GM18867 (cell line): Measurements from ENCODE around the gene TGM2.

Experiments used
- ATAC-seq: cut with Tn5 transposase; IDR thresholded peaks from one replicate; pipeline ENCODE4 v1.9.1; 2021; ENCODE audit warnings: mild to moderate bottlenecking, moderate library complexity; ENCODE audit not compliant: unreplicated experiment

TGM2 gene

DNA sequence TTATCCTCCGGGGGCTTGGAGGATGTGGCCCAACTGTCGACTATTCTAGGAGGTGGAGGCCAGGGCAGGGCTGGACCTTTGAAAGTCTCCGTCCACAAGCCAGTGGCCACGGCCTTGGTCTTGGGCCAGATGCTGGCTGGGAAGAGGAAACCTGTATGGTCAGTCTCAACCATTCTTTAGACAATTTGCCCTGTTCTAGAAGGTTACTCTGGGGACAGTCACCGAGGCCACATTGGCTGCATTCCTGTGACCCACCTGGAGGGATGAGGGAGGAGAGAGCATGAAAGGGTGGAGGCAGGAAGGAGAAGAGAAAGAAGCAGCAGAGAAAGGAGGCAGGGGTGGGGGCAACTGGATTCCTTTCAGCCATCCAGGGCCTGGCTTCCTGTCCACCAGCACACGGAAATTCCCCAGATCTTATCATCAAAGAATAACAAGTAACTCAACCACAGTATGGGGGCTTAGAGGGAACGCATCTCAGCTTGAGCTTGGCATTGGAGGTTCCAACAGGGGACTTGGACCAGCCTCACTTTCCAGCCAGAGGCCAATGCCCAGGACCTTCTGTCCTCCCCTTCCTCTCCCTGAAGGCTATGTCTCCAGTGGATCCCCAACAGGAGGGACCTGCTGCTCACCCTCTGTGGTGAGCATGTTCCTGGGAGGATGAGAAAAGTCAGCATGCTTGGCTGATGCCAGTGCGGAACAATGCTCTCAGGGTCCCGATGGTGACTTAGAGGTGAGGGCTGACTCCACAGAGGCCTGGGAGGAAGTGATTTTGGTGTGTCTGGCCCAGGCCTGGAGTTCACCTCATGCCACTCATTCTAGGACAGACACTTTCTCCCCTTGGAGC is 30.4 kb downstream of the TGM2 start:
- no peak for ATAC-seq

DNA sequence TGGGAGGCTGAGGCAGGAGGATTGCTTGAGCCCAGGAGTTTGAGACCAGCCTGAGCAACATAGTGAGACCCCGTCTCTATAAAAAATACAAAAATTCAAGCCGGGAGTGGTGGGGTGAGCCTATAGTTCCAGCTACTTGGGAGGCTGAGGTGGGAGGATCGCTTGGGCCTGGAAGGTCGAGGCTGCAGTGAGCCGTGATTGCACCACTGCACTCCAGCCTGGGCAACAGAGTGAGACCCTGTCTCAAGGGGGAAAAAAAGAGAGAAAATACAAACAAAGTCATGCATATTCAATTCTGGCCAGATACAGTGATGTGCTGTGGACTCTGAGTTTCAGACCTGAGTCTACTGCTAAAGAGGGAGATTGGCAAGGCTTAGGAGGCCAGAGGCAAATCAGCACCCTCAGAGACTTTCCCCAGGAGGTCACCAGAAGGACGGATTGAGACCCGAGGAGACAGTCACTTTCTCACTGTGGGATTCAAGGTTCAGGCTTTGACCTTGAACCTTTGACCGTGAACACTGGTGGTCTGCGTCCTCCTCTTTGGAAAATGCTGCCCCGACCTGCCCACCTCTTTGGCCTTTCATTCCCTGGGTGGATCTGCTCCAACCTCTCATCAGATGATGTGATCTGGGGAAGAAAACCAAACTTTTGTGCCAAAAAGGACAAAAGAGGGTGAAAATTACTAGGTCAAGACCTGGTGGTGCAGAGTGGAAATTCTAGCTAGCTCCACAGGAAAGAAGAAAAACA is 31.2 kb downstream of the TGM2 start:
- no peak for ATAC-seq

DNA sequence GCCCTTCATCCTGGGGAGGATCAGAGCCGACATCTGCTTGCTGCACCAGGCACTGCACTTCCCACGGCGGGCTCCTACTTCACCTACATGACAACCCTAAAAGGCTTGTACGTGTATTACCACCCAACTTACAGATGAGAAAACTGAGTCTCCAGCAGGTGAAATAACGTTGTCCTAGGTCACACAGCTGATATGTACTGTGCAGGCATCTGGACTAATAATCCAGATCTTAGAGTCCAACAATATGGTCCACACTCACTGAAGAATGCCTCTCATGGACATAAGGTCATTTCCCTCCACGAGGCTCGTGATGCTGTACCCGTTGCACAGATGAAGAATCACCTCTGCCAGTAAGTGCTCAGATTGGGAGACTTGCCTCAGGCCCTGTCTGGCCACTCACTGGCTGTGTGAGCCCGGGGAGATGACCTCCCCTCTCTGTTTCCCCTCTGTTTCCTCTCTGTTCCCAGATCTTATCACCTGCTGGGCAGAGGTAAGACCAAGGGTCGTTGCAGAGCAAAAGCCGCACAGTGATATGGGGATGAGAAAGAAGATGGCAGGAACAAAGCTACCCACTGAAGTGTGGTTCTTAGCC is 32.1 kb downstream of the TGM2 start:
- no peak for ATAC-seq

DNA sequence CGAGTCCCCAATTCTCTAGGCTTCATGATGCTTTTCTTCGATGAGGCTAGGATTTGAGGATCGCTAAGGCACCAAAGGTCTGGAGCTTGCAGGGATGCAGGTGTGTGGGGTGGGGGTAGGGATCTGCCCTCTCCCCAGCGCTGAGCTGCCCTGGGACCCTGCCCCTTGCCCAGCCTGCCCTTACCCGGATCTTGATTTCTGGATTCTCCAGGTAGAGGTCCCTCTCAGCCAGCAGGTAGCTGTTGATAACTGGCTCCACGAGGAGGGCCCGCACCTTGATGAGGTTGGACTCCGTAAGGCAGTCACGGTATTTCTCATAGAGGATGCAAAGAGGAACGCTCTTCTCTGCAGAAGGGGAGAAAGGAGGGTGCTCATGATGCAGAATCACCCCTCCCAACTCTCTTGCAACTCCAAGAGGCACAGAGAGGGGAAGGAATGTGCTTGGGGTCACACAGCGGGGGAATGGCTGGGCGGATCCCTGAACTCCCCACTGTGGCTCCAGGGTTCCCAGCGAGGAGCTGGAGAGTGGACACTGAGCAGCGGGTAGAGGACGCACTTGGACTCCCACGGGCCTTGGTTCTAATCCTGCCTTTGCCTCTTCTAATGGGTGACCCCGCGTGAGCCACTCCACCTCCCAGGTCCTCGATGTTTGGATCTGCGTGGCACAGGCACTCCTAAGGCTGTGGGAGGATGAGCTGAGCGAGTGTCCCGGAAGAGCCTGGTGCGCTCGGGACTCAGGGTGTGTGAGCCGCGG is 32.7 kb downstream of the TGM2 start:
- no peak for ATAC-seq

DNA sequence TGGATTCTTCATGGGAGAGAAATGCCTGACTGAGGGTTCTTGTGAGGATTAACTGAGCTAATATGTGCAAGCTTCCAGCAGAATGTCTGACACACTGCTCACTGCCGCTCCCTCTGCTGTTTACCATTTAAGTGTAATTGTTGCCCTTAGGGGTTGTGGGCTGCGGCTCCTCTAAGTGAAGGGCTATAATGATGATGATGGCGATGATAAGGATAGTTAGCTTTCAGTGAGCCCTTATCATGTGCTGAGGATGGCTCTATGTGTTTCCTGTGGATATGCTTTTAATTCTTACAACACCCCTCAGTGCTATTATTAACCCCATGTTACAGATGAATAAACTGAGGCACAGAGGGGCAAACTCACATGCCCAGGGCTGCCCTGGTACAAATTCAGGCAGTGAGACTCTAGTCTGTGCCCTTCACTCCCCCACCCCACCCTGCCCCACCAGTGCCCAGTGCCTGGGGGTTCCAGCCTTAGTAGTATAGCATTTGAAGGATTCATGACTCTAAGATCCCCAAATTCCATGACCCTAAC is 33.4 kb downstream of the TGM2 start:
- no peak for ATAC-seq

DNA sequence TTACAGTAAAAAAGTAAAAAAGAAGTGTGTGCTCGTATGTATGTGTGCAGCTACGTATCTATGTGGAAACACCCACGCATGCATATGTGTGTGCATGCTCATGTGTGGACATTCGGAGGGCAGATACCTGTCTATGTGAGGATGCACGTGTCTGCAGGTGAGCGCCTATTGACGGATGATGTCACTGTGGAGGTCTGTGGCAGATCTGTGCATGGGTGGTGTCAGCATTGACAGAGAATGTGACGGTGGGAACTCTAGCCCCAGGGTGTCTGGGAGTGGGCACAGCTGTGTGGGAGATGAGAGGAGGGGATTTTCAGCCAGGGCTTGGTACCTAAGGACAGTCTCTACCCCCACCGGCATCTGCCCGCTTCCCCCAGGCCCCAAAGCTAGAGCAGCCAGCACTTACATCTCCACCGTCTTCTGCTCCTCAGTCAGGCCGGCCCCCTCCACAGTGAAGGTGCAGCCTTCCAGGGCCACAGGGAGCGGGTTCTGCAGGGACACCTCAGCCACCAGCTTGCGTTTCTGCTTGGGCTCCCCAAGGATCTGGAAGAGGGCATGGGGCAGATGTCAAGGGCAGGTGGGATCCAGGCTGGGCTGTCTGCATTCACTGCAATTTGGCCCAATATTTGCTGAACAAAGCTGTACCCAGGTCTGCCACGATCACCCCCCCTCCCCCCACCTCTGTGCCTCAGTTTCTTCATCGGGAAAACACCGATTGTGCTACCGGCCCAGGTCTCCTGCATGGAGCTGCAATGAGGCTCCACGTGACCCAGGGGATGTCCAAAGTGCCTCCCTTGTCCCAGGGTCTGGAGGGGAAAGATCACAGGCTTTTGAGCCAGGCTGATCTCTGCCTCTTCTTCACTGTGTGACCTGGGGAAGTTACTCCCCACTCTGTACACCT is 34.1 kb downstream of the TGM2 start:
- no peak for ATAC-seq

DNA sequence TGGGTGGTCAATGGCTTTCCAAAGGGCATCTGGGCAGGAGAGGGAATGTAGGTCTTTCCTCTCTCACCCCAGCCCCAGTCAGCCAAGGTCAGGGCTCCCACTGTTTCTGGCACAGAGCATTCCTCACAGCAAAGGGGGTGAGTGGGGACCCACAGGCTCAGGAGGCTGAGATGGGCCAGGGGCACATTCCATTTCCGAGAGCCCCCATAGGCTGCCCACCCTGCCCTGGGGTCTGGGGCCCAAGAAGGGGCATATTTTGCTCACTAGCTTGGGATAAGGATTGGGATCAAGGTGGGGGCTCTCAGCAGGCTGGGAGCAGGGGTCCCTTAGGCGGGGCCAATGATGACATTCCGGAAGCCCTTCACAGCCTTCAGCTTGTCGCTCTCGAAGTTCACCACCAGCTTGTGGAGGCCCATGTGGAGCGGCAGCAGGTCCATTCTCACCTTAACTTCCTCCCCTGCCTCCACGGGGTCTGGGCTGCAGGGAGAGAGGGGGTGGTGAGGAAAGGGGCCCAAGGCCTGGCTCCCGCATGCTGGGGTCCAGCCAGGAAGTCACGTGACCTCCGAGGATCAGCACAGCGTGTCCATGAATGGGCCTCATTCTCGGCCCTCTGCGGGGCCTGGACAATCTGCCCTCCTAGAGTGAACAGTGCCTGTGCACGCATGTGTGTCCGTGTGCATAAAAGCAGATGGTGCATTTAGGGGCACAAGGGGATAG is 35.0 kb downstream of the TGM2 start:
- ATAC-seq, result no peak

DNA sequence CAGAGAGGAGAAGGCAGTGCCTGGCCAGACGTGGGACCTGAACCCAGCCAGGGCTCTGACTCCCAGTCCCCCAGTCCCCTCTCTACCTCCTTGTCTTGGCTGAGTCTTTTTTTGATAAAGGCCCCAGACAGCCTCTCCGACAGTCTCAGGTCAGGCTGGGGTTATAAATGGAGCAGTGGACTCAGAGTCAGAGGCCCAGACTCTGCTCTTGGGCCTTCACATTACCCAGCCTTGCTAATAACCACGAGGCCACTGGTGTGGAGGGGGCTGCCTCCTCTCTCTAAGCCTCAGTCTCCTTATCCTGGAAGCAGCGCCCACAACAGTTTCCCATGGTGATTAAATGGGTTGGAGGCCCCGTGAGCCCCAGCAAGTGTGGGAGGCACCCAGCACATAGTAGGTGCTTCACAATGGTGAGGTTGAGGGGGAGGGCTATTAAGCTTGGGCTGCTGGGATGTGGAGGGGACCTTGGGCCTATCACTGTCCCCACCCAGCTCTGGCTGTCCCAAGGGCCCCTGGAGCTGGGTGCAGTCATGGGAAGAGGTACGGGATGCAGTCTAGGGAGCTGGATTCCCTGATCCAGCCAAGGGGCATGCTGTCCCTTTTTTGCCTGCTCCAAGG is 35.7 kb downstream of the TGM2 start:
- no peak for ATAC-seq

DNA sequence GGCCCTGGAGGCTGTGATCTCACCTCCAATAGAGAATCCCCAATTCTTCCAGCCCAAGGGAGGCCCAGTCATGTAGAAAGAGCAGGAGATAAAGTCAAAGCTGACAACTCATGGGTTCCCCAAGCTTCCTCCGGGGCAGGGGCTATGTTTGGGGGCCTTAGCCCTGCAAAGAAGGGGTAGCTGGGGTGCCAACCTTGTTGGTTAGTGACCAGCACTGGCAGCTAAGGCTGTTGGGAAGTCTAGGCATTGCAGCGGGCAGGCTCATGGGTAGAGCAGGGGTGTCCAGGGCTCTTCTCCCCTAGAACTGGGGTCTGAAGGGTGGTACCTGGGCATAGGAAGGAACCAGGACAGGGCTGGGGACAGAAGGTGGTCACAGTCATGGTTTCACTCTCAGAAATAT is 36.4 kb downstream of the TGM2 start:
- no peak for ATAC-seq

DNA sequence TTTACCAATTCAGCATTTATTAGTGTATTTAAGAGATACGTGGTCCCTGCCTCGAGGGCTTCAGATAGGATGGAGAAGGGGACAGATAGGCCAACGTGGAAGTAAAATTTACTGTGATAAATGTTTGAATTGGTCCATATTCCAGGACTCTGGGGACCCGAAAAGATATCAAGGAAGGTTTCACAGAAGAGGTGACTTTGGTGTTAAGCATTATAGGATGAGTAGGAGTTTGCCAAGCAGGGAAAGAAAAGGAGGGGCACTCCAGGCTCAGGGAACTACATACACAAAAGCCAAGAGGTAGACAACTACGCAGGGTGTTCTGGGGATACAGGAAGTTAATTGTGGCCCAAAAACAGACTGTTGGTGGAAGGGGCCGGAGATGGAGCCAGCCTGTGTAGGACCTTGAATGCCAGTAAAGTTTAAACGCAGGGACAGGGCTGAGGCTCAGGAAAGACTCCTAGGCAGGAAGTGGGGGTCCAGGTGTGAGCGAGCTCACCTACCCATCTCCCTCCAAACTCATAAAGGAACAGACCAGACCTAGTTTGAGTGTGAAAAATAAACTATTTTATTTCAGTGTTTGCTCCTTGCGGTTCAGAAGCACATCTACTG is 37.0 kb downstream of the TGM2 start:
- ATAC-seq, result no peak

DNA sequence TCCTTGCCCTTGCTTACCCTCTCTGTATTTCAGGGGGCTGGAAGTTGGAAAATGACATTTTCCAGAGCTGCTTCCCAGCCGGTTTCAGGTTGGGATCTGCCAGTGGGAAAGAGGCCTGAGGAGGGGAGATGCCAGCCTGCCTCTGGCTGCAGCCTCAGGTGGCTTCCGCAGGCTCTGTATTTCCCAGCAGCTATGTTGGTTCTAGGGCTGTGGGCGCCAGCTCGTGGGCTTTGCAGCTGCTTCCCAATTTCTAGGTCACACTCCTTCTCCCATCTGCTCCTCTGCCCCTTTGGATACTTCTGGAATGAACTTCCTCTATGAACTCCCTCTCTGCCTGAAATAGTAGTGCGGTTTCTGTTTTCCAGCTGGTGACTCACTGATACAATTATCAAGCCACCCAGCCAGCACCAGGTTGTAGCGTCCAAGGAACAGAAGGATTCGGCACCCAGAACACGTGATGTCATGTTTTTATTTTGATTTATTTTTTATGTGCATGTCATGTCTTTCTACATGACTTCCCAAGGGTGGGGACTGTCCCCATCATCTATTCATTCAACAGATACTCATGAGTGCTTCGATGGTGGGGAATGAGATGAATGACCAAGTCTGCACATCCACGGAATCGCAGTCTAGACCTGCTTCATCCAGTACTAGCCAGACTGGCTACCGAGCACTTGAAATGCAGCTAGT is 38.0 kb downstream of the TGM2 start:
- no peak for ATAC-seq

DNA sequence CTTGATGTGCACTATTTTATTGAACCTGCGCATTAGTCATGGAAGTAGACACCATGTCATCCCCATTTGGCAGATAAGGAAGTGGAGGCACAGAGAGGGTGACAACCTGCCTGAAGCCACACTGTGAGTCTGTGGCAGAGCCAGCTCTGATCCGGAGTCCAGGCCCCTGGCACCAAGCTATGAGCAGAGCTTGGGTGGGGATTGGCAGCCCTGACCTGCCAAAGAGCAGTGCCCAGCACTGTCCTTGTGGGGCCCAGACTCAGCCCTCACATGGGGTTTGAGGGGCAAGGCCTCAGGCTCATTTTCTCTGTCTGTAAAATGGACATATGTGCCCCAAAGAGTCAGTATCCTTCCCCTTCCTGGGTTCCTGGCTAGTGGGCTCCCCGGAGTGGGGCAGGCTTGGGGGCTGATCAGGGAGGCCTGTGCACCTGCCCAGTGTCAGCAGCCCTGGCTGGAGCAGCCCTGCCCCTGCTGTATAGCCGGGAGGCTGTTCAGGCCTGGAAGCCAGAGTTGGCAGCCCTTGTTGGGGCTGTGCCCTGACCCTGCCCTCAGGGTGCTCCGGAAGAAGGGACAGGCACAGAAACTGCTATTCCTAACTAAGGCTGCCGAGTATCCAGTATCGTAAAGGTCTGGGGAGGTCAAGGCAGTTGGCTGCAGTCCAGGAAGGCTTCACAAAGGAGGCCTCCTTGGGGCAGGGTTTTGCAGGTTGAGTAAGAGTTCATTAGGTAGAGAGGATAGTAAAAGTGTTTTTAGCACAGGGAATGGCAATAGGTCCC is 38.7 kb downstream of the TGM2 start:
- no peak for ATAC-seq

DNA sequence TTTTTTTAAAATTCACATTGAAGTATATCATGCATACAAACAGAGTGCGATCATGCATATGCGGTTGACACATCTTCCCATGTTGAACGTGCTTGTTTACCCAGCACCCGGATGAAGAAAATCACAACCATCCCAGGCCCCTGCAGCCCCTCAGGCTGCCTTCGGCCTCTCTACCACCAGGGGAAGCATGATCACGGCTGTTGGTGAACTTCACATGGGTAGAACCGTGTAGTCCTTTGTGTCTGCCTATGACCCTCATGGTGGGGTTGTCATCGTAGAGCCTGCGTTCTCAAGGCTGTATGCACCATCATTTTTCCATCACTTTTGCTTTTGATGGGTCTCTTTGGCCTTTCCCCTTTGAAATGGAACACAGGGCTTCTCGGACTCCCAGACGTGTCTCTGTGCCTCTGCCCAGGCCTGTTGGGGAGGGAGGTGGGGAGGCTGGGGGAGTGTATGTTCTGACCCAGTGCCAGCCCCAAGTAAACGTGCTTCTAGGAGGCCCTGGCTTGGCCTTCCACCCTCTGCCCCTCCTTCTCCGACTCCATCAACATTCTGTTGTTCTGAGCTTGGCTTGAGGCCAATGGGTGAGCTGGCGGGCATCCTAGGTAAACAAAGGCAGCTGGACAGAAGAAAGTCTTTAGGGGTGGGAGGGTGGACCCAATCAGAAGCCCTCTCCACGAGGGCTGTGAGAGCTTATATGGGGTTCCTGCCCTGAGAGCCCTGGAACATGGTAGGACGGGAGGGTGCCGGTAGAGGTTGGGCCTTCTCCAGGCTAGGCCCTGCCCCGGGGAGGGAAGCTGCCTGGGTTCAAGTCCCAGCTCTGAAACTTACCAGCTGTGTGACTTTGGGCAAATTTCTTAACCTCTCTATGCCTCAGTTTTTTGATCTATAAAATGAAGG is 39.7 kb downstream of the TGM2 start:
- ATAC-seq, result no peak

DNA sequence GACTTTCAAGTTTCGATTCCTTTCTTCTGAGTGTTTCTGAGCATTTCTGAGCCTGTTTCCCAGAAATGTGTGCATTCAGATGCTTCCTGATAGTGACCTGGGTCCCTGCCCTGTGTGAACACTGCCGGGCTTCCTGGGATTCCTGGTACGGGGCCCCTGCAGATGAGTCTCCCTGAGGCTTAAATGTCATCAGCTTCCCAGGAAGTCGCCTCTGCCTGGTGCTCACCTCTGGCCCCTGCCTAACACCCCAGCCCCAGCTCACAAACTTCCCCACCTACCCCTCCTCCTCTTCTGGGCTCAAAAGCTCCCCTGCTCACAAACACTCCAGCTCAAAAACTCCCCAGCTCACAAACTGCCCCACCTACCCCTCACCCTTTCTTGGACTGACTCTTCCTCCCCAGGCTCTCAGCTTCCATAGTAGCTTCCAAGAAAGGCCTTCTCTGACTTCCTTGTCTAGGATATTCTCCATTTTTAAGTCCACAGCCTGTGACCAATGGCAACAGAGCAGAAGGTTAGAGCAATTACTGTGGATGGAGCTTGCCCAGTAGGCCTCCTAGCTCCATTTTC is 42.0 kb downstream of the TGM2 start:
- no peak for ATAC-seq

DNA sequence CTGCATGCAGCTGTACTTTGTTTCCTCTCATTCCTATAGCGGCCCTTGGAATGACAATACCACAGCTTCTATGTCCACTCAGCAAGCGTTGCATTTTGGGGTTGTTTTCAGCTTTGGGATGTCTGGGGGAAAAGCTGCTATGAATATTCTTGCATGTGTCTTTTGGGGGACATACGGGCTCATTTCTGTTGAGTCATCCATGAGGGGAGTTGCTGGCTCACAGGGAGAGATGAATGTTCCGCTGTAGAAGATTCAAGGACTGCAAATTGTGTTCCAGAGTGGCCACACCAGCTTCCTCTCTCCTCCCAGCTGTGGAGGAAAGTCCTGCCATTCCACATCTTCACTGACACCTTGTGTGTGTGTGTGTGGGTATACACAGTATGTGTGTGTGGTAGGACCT is 43.3 kb downstream of the TGM2 start:
- no peak for ATAC-seq

DNA sequence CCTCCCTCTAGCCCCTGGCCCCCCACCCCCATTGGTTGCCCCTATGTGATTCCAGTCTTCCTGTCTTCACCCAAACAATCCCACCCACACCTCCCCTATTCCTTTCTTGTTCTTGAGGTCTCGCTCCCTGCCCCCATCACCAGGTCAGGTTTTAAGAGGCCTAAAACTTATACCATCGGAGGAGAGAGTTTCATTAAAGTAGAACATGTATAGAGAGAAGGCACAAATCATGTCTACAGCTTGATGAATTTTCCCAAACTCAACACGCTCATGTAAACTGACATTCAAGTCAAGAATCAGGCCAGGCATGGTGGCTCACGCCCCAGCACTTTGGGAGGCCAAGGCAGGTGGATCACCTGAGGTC is 44.5 kb downstream of the TGM2 start:
- ATAC-seq, result no peak
